Lower leg skin (tissue), 3 donors: Measurements from ENCODE around the gene MLC1.

Experiments
- CTCF ChIP-seq, 3 donors: fragments of 450-650 bp; IDR thresholded peaks; one replicate each; pipeline ENCODE4 v1.5.1; 2016; ENCODE audit warnings: antibody characterized with exemption in 3 of 3, mild to moderate bottlenecking in 3 of 3, moderate library complexity in 2 of 3
- POLR2A ChIP-seq, 2 donors: fragments of 450-650 bp; IDR thresholded peaks; one replicate each; pipeline ENCODE4 v1.6.1; 2016 to 2017; ENCODE audit warnings: antibody characterized with exemption in 2 of 2, mild to moderate bottlenecking in 1 of 2, moderate library complexity in 1 of 2

GRCh38 chr22:50084080-50084477, 1.1 kb downstream of the MLC1 start:
- TF ChIP-seq CTCF (IDR thresholded peaks at IDR 0.05) (no peak), POLR2A (IDR thresholded peaks at IDR 0.05) (no peak)
